Neural crest cell (in vitro differentiated cells): ENCODE results near the gene GATM. TPM values are rescaled to one million over a fixed set of nuclear protein-coding genes. Genes with fewer than 3 reads are reported as not detected.

ENCODE experiments used
- DNase-seq: peaks from one replicate; pipeline ENCODE4 v3.0.0; 2021; ENCODE audit warnings: low read depth, mixed read lengths, low spot score
- H3K27ac Mint-ChIP-seq: one replicate; pipeline ENCODE4 v1.8.0; 2021; ENCODE audit warnings: mild to moderate bottlenecking, mixed read lengths; ENCODE audit not compliant: unreplicated experiment
- H3K27me3 Mint-ChIP-seq: 2 replicates; pipeline ENCODE4 v1.8.0; 2021; ENCODE audit warnings: low read depth, mild to moderate bottlenecking, mixed read lengths
- H3K36me3 Mint-ChIP-seq: 2 replicates; pipeline ENCODE4 v1.8.0; 2021; ENCODE audit warnings: low read depth, mild to moderate bottlenecking, mixed read lengths
- H3K4me1 Mint-ChIP-seq: 2 replicates; pipeline ENCODE4 v1.8.0; 2021; ENCODE audit warnings: mixed read lengths
- H3K4me3 Mint-ChIP-seq: one replicate; pipeline ENCODE4 v1.8.0; 2021; ENCODE audit warnings: mild to moderate bottlenecking, mixed read lengths
- H3K9me3 Mint-ChIP-seq: 2 replicates; pipeline ENCODE4 v1.8.0; 2021; ENCODE audit warnings: mixed read lengths
- CTCF ChIP-seq: fragments of 200-600 bp; sonication (generic); conservative IDR thresholded peaks from 2 replicates; pipeline ENCODE4 v1.5.0; 2021; ENCODE audit warnings: antibody characterized with exemption, mild to moderate bottlenecking
- total RNA-seq: library from RNA; stranded (reverse); gene quantifications from 2 replicates; pipeline ENCODE4 v1.2.1, GENCODE V29; 2021

The GATM gene
- total RNA-seq, 1 donor from 2014 or later: 9.7 TPM

- Mint-ChIP-seq H3K27me3 (peaks cover 24% of the 10 kb centered on the region), H3K36me3 (peaks cover 1% of the 10 kb centered on the region), H3K9me3 (no peaks in the 10 kb centered on the region), H3K4me3 (peak overlapping the region; percentile 96), H3K27ac (peak overlapping the region; percentile 54), H3K4me1 (peaks cover 24% of the 10 kb centered on the region)
- TF ChIP-seq CTCF: no peak
- no peak for DNase-seq
Observed at GRCh38 chr15:45401665-45402161, 23.4 kb upstream of the GATM start.

- Mint-ChIP-seq H3K27ac (no peak overlapping the region), H3K36me3 (no peaks in the 10 kb centered on the region), H3K27me3 (peaks cover 43% of the 10 kb centered on the region), H3K4me1 (peaks cover 22% of the 10 kb centered on the region), H3K9me3 (no peaks in the 10 kb centered on the region), H3K4me3 (peak overlapping the region; percentile 82)
- no peak for DNase-seq
- TF ChIP-seq CTCF: peak; percentile 80
Observed at GRCh38 chr15:45399381-45400212, 21.3 kb upstream of the GATM start.

- Mint-ChIP-seq H3K9me3 (no peaks in the 10 kb centered on the region), H3K4me3 (no peak overlapping the region), H3K4me1 (peaks cover 14% of the 10 kb centered on the region), H3K27me3 (peaks cover 57% of the 10 kb centered on the region), H3K36me3 (no peaks in the 10 kb centered on the region), H3K27ac (no peak overlapping the region)
- no peak for DNase-seq
- TF ChIP-seq CTCF: no peak
Observed at GRCh38 chr15:45397116-45397665, 18.8 kb upstream of the GATM start.

- H3K9me3 Mint-ChIP-seq: no peaks in the 10 kb centered on the region
- TF ChIP-seq CTCF: no peak
- H3K27ac Mint-ChIP-seq: no peak overlapping the region
- peaks cover 66% of the 10 kb centered on the region for H3K27me3 Mint-ChIP-seq
- peaks cover 4% of the 10 kb centered on the region for H3K4me1 Mint-ChIP-seq
- H3K4me3 Mint-ChIP-seq: no peak overlapping the region
- H3K36me3 Mint-ChIP-seq: no peaks in the 10 kb centered on the region
- DNase-seq: no peak
Observed at GRCh38 chr15:45395943-45396342, 17.6 kb upstream of the GATM start.

- Mint-ChIP-seq H3K4me1 (peaks cover 4% of the 10 kb centered on the region), H3K27ac (no peak overlapping the region), H3K4me3 (no peak overlapping the region), H3K36me3 (no peaks in the 10 kb centered on the region), H3K27me3 (peaks cover 75% of the 10 kb centered on the region), H3K9me3 (no peaks in the 10 kb centered on the region)
- no peak for DNase-seq
- TF ChIP-seq CTCF: no peak
Observed at GRCh38 chr15:45394681-45395080, 16.3 kb upstream of the GATM start.
